Stimulated activated CD4-positive, alpha-beta T cell treated with anti-CD3 and anti-CD28 coated beads, Interleukin-4, amount 100 ng/mL, for 48 hours (primary cell): ENCODE measurements around the gene CELF1.

Experiments used
- DNase-seq, 2 donors: peaks; one replicate each; pipeline ENCODE4 v3.0.0-alpha.2; 2020; ENCODE audit warnings: low read depth in 2 of 2

The CELF1 gene

DNA sequence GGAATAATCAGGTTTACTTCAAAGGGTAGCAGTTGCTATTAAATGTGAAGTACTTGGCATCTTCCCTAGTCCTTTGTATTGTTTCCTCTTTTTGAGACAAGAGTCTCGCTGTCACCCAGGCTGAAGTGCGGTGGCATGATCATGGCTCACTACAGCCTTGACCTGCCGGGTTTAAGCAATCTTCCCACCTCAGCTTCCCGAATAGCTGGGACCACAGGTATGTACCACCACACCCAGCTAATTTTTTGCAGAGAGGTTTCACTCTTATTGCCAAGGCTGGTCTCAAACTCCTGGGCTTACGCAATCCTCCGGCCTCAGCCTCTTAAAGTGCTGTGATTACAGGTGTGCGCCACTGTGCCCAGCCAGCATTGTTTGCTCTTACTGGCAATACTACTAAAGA, 67.8 kb downstream of the CELF1 start:
- no peak for DNase-seq

DNA sequence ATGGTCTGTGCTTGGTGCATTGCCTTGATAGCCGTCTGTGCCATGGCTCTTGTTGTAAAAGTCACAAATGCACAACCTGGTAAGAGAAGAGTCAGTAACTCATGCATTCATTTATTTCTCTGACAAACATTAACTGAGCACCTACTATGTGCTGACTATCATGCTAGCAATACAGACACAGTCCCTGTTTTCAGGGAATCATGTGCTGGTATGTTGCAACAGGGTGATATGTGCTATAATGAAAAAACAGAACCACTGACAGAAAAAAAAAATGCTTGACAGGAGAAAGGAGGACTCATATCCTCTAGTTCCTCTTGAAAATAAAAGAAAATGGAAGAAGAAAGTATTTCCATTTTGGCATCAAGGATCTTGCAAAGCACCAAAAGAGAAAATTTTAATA, 69.5 kb downstream of the CELF1 start:
- DNase-seq: no peak

DNA sequence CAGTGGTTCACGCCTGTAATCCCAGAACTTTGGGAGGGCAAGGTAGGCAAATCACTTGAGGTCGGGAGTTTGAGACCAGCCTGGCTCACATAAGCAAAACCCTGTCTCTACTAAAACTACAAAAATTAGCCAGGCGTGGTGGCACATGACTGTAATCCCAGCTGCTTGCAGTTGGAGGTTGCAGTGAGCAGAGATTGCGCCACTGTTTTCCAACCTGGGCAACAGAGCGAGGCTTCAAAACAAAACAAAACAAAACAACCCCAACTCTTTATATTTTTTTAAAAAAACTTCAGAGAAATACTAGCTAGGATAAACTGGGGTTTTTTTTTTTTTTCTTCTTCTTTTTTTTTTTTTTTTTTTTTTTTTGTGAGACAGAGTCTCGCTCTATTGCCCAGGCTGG, 72.2 kb downstream of the CELF1 start:
- DNase-seq: no peak

DNA sequence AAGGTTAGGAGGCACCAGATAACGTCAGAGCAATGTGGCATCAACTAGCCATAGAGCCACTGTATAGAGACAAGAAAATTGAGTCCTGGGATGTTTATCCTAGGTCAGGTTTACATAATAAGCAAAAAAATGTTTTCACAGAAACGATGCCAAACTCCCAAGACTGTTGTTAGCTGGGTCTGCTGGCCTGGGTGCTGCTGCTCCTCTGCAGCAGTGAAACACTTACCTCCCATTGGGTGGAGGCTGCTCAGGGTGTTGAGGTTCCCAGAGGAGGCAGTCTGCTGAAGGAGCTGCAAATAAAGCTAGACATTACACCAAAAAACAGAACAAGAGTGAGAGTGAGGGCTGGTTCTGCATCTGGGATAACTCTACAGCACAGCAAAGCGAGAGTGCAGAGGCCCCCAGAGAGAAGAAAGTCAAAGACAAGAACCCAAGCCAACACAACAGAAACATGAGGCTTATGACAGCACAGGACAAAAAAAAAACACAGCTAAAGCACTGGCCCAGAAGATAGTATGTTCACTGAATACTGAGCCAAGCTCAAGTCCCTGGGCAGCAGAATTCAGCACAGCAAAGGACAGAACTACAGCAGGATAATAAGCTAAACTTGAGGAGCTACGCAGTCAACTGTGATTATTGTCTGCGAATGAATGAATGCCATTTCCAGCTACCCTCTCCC, 74.1 kb downstream of the CELF1 start:
- DNase-seq: no peak

DNA sequence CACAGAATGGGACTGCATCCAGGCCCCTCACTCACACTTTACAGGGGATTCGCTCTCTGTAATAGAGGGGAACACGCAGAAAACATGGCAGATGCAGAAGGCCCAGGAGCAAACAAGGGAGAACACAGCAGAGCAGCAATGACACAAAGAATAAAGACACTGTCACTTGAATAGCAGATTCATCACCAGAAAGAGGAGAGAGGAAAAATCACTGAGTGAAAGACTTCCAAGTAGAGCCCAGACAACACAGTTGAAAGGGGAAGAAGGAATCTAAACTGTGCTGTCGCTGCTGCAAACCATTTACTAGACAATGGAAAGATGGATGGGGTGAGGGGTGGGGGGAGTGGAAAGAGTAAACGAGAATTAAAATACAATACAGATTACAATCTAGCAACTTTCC, 75.2 kb downstream of the CELF1 start:
- no peak for DNase-seq

DNA sequence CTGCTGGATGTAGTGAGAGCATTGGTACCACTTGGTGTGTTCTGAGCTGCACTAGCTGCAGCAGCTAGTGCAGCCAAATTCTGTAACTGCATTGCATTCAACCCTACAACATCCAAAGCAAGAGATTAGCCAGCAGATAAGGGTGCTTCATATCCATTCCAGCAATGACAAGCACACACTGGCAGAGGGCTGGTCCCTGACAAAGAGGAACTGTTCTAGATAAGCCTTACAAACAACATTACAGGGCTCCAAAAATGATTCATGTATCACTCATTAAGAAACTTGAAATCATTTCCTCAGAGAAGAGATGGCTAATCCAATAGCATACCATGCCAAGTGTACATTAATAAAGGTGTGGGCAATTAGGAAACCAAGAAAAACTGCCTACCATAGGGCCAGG, 75.6 kb downstream of the CELF1 start:
- peak in 1 of 2 donors; percentile 16 for DNase-seq

DNA sequence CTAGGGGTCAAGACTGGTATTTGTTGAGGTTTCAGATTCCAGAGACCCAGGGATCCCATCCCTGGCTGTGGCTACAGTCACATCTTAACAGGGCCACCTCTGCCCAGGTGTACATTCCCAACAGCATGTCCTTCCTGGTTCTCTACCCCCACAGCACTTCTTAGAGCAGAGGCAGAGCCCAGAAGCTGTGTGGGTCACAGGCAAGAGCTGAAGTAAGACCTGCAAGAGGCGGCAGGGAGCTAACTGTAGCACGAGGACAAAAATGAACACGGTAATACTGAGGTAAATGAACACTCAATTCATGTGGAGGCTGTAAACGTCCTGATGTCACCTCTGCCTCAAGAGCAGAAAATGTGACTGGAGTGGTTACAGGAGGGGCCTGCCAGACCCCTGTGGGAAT, 82.3 kb downstream of the CELF1 start:
- DNase-seq: no peak

DNA sequence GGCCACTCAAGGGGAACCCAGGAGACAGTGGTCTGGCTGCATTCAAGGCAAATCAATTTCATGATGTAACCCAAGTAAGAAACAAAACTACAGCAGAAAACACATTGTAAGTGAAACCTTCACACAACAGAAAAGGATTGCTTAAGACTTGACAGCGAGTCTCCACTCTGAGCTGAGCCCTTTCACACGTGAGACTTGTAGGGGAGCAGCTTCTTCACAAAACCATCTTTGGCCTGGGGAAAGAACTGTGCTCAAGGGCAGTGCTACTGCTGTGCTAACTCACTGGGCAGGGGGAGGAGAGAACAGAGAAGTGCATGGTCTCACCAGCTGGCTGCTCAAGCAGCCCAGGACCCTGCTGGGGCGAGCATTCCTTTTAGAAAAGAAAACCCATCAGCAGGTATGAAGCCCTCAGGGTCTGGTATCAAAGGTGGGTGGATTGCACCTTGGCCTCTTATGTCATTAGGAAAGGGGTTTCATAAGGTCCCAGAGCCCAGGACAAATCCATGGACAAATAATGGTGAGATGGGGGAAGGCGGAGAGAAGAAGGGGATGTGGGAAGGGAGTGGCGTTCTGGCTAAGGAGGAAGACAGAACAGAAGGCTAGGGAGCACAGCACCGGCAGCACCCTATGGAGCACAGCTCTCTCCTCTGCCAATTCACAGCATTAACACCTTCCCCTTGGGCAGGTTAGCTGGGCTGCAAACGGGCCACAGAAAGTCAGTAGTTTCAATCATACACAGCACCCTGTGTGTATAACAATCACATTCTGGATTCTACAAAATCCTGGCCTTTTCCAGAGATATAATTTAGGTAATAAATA, 83.4 kb downstream of the CELF1 start:
- no peak for DNase-seq

DNA sequence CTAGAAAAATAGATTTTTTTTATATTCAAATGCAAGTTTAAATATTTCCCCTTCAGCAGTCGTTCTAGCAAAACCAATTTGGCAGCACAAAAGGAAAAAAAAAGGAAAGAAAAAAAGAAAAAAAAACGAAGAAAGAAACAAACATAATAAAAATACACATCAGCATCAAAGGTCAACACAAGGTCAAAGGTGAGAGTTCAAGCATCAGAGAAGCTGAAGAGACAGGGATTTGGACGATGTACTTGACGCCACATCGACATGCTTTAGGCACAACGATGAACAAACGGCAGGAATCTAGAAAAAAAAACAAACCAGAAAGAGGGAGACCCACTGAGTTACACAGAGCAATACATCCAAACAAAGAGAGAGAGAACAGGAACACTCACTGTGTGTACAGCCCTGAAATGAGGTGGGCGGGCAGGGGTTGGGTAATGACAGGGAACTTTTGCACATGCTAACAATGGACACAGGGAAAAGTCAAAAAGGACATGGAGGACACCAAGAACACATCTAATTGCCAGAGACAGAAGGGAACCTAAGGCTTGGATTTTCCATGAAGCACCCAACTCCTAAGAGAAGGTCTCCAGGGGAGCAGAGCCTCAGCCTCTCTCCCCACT, 84.2 kb downstream of the CELF1 start:
- no peak for DNase-seq

DNA sequence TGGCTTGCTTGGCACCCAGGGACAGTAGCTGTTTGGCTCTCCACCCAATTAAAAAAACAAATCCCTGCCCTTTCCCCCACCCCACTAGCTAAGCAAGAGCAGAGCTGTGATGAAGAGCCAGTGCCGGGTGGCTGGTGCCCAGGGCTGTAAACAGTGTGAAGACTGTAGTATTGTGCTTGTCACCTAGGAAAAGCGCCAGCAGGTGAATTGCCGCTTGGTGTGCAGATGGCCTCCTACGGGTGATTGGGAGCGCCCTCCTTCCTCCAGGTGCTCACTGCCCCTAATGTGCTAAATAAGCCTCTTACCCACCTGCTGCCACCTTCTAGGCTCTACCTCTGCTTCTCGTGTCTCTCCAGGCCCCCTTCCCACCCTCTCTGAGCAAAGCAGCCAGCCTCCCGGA, 85.6 kb downstream of the CELF1 start:
- no peak for DNase-seq

DNA sequence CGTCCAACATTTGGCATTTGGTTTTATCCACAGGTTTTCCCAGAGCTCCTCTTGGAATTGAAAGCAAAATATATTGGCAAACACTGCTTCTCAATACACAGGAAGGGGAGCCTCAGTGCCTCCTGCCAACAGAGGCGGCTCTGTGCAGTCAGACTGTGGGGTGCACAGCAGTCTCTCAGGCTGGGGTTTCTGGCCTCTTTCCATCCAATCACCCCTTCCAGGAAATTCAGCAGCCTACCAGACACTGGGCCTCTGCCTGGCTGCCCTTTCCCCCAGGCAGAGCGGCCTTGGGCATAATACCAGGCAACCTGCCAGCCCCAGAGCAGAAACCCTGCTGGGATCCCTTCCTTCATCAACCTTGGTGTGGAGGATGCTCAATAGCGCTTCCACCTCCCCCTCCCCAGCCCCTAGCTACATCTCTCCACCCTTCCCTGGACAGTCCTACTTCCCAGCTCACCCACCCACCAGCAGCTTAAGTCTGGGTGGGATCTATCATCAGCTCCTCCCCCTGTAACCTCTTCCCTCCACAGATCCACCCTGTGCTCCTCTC, 86.2 kb downstream of the CELF1 start:
- DNase-seq: no peak

DNA sequence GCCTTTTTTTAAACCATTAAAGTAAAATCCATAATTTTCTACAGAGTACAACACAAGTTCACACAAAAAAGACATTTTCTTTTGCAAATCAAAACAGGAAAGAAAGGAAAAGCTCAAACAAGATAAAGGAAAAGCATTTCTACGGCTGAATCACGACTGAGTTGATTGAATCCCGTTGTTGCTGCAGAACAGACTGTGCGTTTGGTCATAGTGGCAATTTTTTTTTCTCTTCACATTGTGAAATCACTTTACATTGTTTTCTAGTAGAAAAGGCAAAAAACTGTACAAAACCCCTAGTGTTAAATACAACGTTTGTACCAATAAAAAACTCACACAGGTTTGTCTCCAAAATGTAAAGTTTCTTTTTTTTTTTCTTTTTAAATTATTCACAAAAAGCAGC, 86.7 kb downstream of the CELF1 start:
- no peak for DNase-seq

DNA sequence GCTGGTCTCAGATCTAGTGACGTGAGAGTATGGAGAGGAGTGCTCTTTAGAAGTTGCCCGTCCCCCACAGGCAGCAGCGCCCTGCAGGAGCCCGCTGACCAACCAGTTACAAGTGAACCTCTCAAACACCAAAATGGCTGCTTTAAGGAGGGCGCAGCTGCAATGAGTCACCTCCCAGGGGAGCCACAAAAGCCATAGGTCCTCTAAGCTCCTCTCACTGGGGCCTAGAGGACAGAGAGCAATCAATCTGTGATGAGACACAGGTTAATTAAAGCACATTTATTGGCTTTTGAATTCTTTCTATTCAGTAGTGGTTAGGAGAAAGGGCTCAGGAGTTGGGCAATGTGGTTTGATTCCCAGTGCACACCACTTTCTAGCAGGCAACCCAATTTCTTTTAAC, 88.4 kb downstream of the CELF1 start:
- DNase-seq: no peak

DNA sequence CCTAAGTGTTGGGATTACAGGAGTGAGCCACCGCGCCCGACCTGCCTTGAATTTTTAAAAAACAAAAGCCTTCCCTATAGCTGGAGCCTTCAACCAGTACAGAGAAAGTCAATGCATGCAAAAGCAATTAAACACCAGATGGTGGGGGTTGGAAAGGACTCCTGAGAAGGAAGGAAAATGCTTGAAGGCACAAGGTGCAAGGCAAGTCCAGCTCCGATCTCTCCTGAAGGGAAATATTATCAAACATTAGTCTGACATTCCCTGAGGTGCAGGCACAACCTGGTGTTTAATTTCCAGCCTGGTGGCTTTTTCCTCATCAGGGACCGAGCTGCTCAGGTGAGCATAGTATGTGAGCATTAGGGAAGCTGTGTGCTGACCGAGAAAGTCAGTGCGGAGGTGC, 91.1 kb downstream of the CELF1 start:
- DNase-seq: no peak

DNA sequence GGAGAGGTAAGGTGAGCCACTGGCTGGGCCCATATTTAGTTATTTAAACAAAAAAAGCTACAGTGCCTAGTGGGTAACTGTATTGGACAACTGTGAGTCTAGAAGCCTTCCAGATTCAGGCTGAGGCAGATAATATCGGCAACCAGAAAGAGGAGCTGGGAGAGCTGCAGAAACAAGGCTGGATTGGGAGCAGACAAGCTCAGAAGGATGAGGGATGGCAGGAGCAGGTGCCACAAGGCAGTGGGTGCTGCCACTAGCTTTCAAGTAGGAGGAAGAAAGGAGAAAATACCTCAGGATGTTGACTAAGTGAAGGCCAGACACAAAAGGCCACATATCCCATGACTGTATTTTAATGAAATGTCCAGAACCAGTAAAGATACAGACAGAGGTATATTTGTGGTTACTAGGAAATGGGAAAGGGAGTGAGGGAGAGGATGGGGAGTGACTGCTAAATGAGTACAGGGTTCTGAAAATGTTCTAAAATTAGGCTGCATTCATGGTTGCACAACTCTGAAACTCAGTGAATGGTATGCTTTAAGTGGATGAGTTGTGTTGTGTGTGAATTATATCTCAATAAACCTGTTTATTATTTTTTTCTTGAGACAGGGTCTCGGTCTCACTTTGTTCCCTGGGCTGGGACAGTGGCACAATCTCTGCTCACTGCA, 92.2 kb downstream of the CELF1 start:
- no peak for DNase-seq

DNA sequence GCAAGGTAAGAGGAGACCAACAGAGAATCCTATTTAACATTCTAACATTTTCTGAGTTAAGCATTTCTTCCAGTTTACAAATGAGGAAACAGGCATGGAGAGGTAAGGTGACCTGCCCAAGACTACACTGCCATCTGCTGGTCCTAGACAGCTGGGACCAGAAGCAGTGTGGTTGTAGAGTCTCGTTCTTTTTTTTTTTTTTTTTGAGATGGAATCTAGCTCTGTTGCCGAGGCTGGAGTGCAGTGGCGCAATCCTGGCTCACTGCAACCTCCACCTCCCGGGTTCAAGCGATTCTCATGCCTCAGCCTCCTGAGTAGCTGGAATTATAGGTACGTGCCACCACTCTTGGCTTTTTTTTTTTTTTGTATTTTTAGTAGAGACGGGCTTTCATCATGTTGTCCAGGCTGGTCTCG, 98.7 kb downstream of the CELF1 start:
- peak; percentile 29 to 56 for DNase-seq

DNA sequence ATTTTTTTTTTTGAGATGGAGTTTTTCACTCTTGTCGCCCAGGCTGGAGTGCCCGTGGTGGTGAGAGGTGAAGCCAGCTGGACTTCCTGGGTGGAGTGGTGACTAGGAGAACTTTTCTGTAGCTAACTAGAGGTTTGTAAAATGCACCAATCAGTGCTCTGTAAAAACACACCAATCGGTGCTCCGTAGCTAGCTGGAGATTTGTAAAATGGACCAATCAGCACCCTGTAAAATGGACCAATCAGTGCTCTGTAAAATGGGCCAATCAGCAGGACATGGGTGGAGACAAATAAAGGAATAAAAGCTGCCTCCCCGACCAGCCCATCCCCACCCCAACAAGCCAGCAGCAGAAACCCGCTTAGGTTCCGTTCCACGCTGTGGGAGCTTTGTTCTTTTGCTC, 99.6 kb downstream of the CELF1 start:
- DNase-seq: no peak

DNA sequence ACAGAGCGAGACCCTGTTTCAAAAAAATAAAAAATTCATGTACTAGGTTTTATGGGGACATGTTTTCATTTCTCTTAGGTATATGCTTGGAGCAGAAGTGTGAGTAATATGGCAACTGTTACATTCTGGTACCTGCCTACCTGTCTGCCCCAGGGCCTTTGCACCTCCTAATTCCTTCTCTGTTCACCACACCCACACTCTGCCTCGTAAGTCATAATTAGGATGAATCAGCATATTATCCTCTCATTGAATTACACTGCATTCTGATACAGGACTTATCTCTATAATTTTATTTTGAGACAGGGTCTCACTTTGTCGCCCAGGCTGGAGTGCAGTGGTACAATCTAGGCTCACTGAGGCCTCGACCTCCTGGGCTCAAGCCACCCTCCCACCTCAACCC, 100.9 kb downstream of the CELF1 start:
- DNase-seq: no peak

DNA sequence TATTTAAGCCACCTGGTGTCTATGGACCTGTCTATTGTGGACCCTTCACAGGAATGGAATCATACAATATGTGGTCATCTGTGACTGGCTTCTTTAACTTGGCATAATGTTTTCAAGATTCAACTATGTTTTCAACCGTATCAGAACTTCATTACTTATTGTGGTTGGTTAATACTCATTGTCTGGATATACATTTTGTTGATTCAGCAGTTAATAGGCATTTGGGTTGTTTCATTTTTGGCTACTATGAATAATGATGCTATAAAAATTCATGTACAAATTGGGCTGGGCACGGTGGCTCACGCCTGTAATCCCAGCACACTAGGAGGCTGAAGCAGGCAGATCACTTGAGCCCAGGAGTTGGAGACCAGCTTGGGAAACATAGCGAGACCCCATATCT, 101.5 kb downstream of the CELF1 start:
- DNase-seq: no peak

DNA sequence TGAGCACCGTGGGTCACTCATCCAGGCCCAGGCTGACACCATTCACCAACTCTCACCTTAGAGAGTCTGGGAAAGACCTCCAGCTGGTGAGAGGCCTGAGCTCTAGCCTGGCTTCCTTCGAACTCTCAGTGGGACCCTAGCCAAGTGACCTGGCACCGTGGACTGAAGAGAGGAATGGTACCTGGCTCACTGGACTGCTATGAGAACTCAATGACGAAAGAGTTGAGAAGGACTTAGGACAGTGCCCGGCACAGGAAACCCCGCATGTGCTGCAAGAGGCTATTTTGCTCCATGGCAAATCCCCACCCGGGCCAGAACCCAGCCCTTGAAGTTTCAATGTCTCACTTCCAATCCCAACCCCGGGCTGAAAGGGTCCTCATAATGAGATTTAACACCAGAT, 103.4 kb downstream of the CELF1 start:
- DNase-seq: no peak

DNA sequence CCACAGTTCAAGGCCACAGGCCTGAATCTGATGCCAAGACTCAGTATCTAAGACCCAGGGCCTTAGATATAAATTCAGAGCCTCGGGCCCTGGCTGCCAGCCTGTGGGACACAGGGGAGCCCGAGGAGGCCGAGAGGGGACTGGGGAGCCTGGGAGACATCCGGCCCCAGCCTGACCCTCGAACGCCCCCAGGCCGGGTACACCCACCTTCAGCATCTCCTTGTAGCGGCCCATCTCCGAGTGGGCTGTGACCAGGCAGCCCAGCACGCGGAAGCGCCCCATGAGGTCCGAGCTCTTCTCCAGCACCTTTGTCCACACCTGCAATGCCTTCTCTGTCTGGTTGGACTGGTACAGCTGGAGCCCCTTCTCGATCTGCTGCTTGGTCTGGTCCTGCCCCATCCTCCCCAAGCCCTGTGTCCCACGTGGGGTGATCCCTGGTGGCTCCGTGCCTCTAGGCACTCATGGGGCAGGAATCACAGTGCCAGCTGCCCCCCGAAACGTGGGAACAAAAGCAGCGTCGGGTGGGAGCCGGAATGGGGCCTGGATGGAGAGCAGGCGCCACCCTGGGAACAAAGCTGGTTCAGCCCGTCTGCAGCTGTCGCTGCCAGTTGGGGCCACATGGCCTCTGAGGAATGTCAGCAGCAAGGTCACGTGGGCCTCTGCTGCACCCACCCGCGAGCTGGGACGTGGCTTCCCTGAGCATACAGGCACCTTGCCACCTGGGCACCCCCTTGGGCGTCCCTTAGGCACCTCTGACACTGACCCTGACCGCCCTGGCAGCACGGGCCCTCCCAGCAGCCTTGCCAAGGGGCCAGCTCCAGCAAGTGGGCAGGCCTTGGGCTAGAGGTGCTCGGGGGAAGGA, 104.1 kb downstream of the CELF1 start, which contains the start of gene RAPSN:
Gene RAPSN, minus strand, starts transcription at position 571 of the 862 bp plus-strand sequence. Its CDS starts 172 bp downstream, at position 399.
- no peak for DNase-seq
